Mesenteric fat pad (tissue), 1 donor: Measurements from ENCODE around the gene DNMT3A. TPM values are rescaled to one million over a fixed set of nuclear protein-coding genes. Genes with fewer than 3 reads are reported as not detected.

Experiments used
- microRNA-seq: library from miRNA; unstranded; fragments of <30 nt; microRNA quantifications from one replicate; pipeline ENCODE4 v1.2.0, GENCODE V29; 2020; ENCODE audit warnings: borderline number of aligned reads
- total RNA-seq: library from RNA; stranded (reverse); fragmentation: NEBNext Ultra II Directional; extraction: Animal tissue kit (Norgen Biotek cat#: 25700); gene quantifications from one replicate; pipeline ENCODE4 v1.2.1, GENCODE V29; 2021
- donor health status: DM: yes; HTN: yes; CAD: no.

DNMT3A gene
- total RNA-seq, 1 donor from 2014 or later = 24.4 TPM

Small RNA genes within 50 kb of the gene (microRNA-seq; reads per million reads assigned to microRNA genes)
- 102 reads per million, percentile 47 among the genes with 10 or more reads in this experiment for gene MIR1301

Other genes with a start within 250 kb of the DNMT3A start
- 3.4 TPM for gene POMC, start 173.3 kb downstream of the DNMT3A start, total RNA-seq